Fibroblast of lung (primary cell): ENCODE results near the gene HNRNPM.

Experiments
- EZH2 ChIP-seq: IDR thresholded peaks from 2 replicates; pipeline ENCODE4 v1.5.1; 2012; ENCODE audit warnings: low read length, control low read depth, mild to moderate bottlenecking; ENCODE audit errors: missing control alignments
- TF ChIP-seq, protein P1 (sequence below), 2 donors: IDR thresholded peaks in 1 of 2; conservative IDR thresholded peaks in 1 of 2; 1 replicate in 1 of 2; 2 replicates in 1 of 2; pipeline ENCODE4 v1.5.1; 2011 to 2012; ENCODE audit warnings: low read length in 2 of 2, control low read depth in 1 of 2, inconsistent platforms in 1 of 2, low read depth in 1 of 2, mild to moderate bottlenecking in 1 of 2

- TF ChIP-seq, protein P1, sequence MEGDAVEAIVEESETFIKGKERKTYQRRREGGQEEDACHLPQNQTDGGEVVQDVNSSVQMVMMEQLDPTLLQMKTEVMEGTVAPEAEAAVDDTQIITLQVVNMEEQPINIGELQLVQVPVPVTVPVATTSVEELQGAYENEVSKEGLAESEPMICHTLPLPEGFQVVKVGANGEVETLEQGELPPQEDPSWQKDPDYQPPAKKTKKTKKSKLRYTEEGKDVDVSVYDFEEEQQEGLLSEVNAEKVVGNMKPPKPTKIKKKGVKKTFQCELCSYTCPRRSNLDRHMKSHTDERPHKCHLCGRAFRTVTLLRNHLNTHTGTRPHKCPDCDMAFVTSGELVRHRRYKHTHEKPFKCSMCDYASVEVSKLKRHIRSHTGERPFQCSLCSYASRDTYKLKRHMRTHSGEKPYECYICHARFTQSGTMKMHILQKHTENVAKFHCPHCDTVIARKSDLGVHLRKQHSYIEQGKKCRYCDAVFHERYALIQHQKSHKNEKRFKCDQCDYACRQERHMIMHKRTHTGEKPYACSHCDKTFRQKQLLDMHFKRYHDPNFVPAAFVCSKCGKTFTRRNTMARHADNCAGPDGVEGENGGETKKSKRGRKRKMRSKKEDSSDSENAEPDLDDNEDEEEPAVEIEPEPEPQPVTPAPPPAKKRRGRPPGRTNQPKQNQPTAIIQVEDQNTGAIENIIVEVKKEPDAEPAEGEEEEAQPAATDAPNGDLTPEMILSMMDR (conservative IDR thresholded peaks at IDR 0.05 in 1 of 2, IDR thresholded peaks at IDR 0.05 in 1 of 2; ENCODE audit: low read depth in 1 of 2, low read length in 2 of 2): no peak
- no peak for TF ChIP-seq EZH2
Observed at GRCh38 chr19:8501981-8502380, 57.2 kb downstream of the HNRNPM start.
